HCT116 (cell line): Measurements from ENCODE around the gene IFNL3. TPM values are rescaled to one million over a fixed set of nuclear protein-coding genes. Genes with fewer than 3 reads are reported as not detected.
A peak's percentile ranks its signal among the peaks of the same experiment; 100 is the strongest.

ENCODE experiments used
- ATAC-seq: fragments of 200-7000 bp; cut with Tn5 transposase; 2 replicates; pipeline ENCODE4 v1.9.1; 2020; ENCODE audit warnings: mild to moderate bottlenecking, moderate library complexity
- BruUV-seq: library from RNA; stranded (reverse); fragments of 400-500 nt; replicated peaks from 2 replicates; lab custom pipeline; 2021; lab: Mats Ljungman, UMichigan
- CTCF ChIA-PET: fragments of 300-600 bp; sonication (Branson Sonifier 250); formaldehyde crosslinking; loops from one replicate; lab custom pipeline; 2021; ENCODE audit warnings: antibody characterized with exemption; lab: Charles Lee
- POLR2A ChIA-PET: fragments of 300-600, 350-600 bp; sonication (Branson Sonifier 250); formaldehyde crosslinking; loops from one replicate; lab custom pipeline; 2021; ENCODE audit warnings: antibody characterized with exemption; lab: Charles Lee
- RAD21 ChIA-PET, 2 experiments: fragments of 300-600 bp; sonication (Branson Sonifier 250); formaldehyde crosslinking; loops; one replicate each; lab custom pipeline; 2023; ENCODE audit warnings: low total read pairs in 2 of 2; ENCODE audit not compliant: uncharacterized antibody in 2 of 2, unreplicated experiment in 2 of 2, low non-redundant PET in 1 of 2; lab: Charles Lee
- DNase-seq: peaks from one replicate; pipeline ENCODE4 v3.0.0-alpha.2; 2010; ENCODE audit warnings: low read depth, low spot score
- H2AFZ ChIP-seq: fragments of 200-600 bp; shearing (Covaris generic), sonication (generic); 2 replicates; pipeline ENCODE4 v1.6.1; 2017; ENCODE audit warnings: low read depth, mixed run types, mixed read lengths, antibody characterized with exemption, low read length; ENCODE audit not compliant: poor library complexity, severe bottlenecking
- H3K27ac ChIP-seq: 2 replicates; pipeline ENCODE4 v1.5.1; 2012; ENCODE audit warnings: low read depth, low read length
- H3K27me3 ChIP-seq: fragments of 200-600 bp; sonication (generic); 2 replicates; pipeline ENCODE4 v1.6.1; 2016; ENCODE audit warnings: mixed run types, low read length, mixed read lengths; ENCODE audit not compliant: insufficient read depth
- H3K36me3 ChIP-seq, 2 experiments: fragments of 200-500 bp in 1 of 2; fragments of 200-600 bp in 1 of 2; sonication (Bioruptor generic) in 1 of 2; sonication (generic) in 1 of 2; 2 replicates each; pipeline versions ENCODE4 v1.5.1 to v1.6.1; 2014 to 2016; ENCODE audit warnings: low read length in 2 of 2, inconsistent platforms in 1 of 2, mixed read lengths in 1 of 2, mixed run types in 1 of 2; ENCODE audit not compliant: insufficient read depth in 2 of 2, control insufficient read depth in 1 of 2
- H3K4me1 ChIP-seq, 2 experiments: fragments of 200-600 bp in 1 of 2; sonication (generic) in 1 of 2; 2 replicates each; pipeline versions ENCODE4 v1.5.1 to v1.6.1; 2012 to 2017; ENCODE audit warnings: low read length in 2 of 2, inconsistent platforms in 1 of 2, mild to moderate bottlenecking in 1 of 2, mixed read lengths in 1 of 2, mixed run types in 1 of 2, moderate library complexity in 1 of 2; ENCODE audit not compliant: insufficient read depth in 2 of 2, control insufficient read depth in 1 of 2
- H3K4me2 ChIP-seq: fragments of 200-600 bp; sonication (generic); 2 replicates; pipeline ENCODE4 v1.6.1; 2017; ENCODE audit warnings: mixed run types, low read length, mixed read lengths
- H3K4me3 ChIP-seq, 2 experiments: fragments of 200-600 bp in 1 of 2; sonication (generic) in 1 of 2; replicated peaks in 1 of 2; 2 replicates each; pipeline ENCODE4 v1.5.1; 2011 to 2016; ENCODE audit warnings: low read length in 2 of 2, control low read depth in 1 of 2, low read depth in 1 of 2, mild to moderate bottlenecking in 1 of 2, mixed read lengths in 1 of 2, mixed run types in 1 of 2
- H3K79me2 ChIP-seq: fragments of 200-600 bp; sonication (generic); 2 replicates; pipeline ENCODE4 v1.6.1; 2017; ENCODE audit warnings: mild to moderate bottlenecking, mixed run types, low read length, moderate library complexity, mixed read lengths; ENCODE audit not compliant: insufficient read depth
- H3K9ac ChIP-seq: fragments of 200-600 bp; sonication (generic); 2 replicates; pipeline ENCODE4 v1.6.1; 2016; ENCODE audit warnings: low read length, mixed read lengths
- H3K9me2 ChIP-seq: fragments of 200-600 bp; sonication (generic), shearing (Covaris generic); 2 replicates; pipeline ENCODE4 v1.6.1; 2017; ENCODE audit warnings: mixed run types, mild to moderate bottlenecking, moderate library complexity; ENCODE audit not compliant: insufficient read depth
- H3K9me3 ChIP-seq, 2 experiments: fragments of 200-500 bp in 1 of 2; fragments of 200-600 bp in 1 of 2; sonication (Bioruptor generic) in 1 of 2; sonication (generic) in 1 of 2; 2 replicates each; pipeline ENCODE4 v1.6.1; 2014 to 2017; ENCODE audit warnings: low read length in 2 of 2, mixed read lengths in 2 of 2, inconsistent platforms in 1 of 2, low read depth in 1 of 2, mild to moderate bottlenecking in 1 of 2, mixed run types in 1 of 2, moderate library complexity in 1 of 2; ENCODE audit not compliant: control insufficient read depth in 1 of 2, insufficient read depth in 1 of 2
- H4K20me1 ChIP-seq: fragments of 200-600 bp; sonication (generic), shearing (Covaris generic); 2 replicates; pipeline ENCODE4 v1.6.1; 2017; ENCODE audit warnings: mixed run types, mild to moderate bottlenecking, moderate library complexity; ENCODE audit not compliant: insufficient read depth
- CBX3 ChIP-seq: IDR thresholded peaks from 2 replicates; pipeline ENCODE4 v1.6.1; 2012; ENCODE audit warnings: low read depth
- CTCF ChIP-seq, 3 experiments: fragments of 200-600 bp in 1 of 3; sonication (generic) in 1 of 3; IDR thresholded peaks in 2 of 3; conservative IDR thresholded peaks in 1 of 3; 2 replicates each; pipeline ENCODE4 v1.5.1; 2012 to 2017; ENCODE audit warnings: low read depth in 2 of 3, low read length in 2 of 3, antibody characterized with exemption in 1 of 3, borderline replicate concordance in 1 of 3, control low read depth in 1 of 3, mild to moderate bottlenecking in 1 of 3, mixed read lengths in 1 of 3, mixed run types in 1 of 3, moderate library complexity in 1 of 3; ENCODE audit not compliant: insufficient read depth in 1 of 3
- EGR1 ChIP-seq: IDR thresholded peaks from 2 replicates; pipeline ENCODE4 v1.6.1; 2012; ENCODE audit warnings: low read depth
- ELF1 ChIP-seq: IDR thresholded peaks from 2 replicates; pipeline ENCODE4 v1.6.1; 2012; ENCODE audit warnings: low read depth, borderline replicate concordance
- EZH2phosphoT487 ChIP-seq: fragments of 200-600 bp; IDR thresholded peaks from 2 replicates; pipeline ENCODE4 v1.6.1; 2018; ENCODE audit warnings: antibody characterized with exemption, borderline replicate concordance
- POLR2A ChIP-seq: IDR thresholded peaks from 2 replicates; pipeline ENCODE4 v1.7.0; 2011; ENCODE audit warnings: borderline replicate concordance; ENCODE audit not compliant: insufficient read depth, insufficient read length; ENCODE audit errors: extremely low read depth
- POLR2AphosphoS5 ChIP-seq: IDR thresholded peaks from 2 replicates; pipeline ENCODE4 v1.6.1; 2011; ENCODE audit warnings: mild to moderate bottlenecking, low read depth, low read length, moderate library complexity
- RAD21 ChIP-seq: IDR thresholded peaks from 2 replicates; pipeline ENCODE4 v1.6.1; 2012; ENCODE audit warnings: low read depth, mild to moderate bottlenecking
- SRF ChIP-seq: IDR thresholded peaks from 2 replicates; pipeline ENCODE4 v1.6.1; 2012; ENCODE audit warnings: low read depth
- TCF7L2 ChIP-seq: IDR thresholded peaks from 2 replicates; pipeline ENCODE4 v1.7.0; 2011; ENCODE audit warnings: borderline replicate concordance, inconsistent platforms; ENCODE audit not compliant: insufficient read depth, insufficient read length; ENCODE audit errors: extremely low read depth
- YY1 ChIP-seq: IDR thresholded peaks from 2 replicates; pipeline ENCODE4 v1.6.1; 2011; ENCODE audit warnings: low read length, low read depth, moderate library complexity, mild to moderate bottlenecking; ENCODE audit not compliant: insufficient replicate concordance; ENCODE audit errors: extremely low read depth
- ZFX ChIP-seq: fragments of 450-650 bp; IDR thresholded peaks from 2 replicates; pipeline ENCODE4 v1.6.1; 2017
- ZNF274 ChIP-seq: fragments of 200-500 bp; sonication (Bioruptor generic); IDR thresholded peaks from 2 replicates; pipeline ENCODE4 v1.6.1; 2014; ENCODE audit warnings: mild to moderate bottlenecking, low read depth, low read length, inconsistent platforms
- intact Hi-C: fragments of 100-400 bp; cut with micrococcal nuclease; formaldehyde crosslinking; loops from 2 replicates; pipeline ENCODE4 v1.10.0; 2022
- total RNA-seq: library from RNA; stranded (reverse); gene quantifications from one replicate; pipeline ENCODE4 v1.2.1, GENCODE V29; 2021; ENCODE audit not compliant: unreplicated experiment
- TF ChIP-seq, protein P1 (sequence below): IDR thresholded peaks from 2 replicates; pipeline ENCODE4 v1.6.1; 2012; ENCODE audit warnings: low read depth
- TF ChIP-seq, protein P2 (sequence below): IDR thresholded peaks from 2 replicates; pipeline ENCODE4 v1.6.1; 2011; ENCODE audit warnings: mild to moderate bottlenecking, low read length, moderate library complexity; ENCODE audit not compliant: insufficient replicate concordance; ENCODE audit errors: extremely low read depth
- TF ChIP-seq, protein P3 (sequence below): IDR thresholded peaks from 2 replicates; pipeline ENCODE4 v1.6.1; 2012

Gene IFNL3
- total RNA-seq, 1 experiment from 2014 or later, result not detected

GRCh38 chr19:39265321-39265916, 20.6 kb upstream of the IFNL3 start:
- RAD21 ChIA-PET, result no interaction called here
- H3K9ac ChIP-seq, result no peak overlapping the region
- CTCF ChIA-PET, result no interaction called here
- H3K36me3 ChIP-seq, result no peaks in the 10 kb centered on the region
- no peaks in the 10 kb centered on the region for H3K4me1 ChIP-seq
- H3K4me3 ChIP-seq, result no peak overlapping the region
- H3K79me2 ChIP-seq, result no peaks in the 10 kb centered on the region
- ATAC-seq, result peak; percentile 37; the same call in 1 of the 2 replicates
- no TSS peak for BruUV-seq
- no peaks in the 10 kb centered on the region for H3K9me3 ChIP-seq
- no peak for DNase-seq
- no peak overlapping the region for H3K27ac ChIP-seq
- H3K27me3 ChIP-seq, result no peaks in the 10 kb centered on the region
- H3K9me2 ChIP-seq, result no peaks in the 10 kb centered on the region
- TF ChIP-seq EZH2phosphoT487 (no peak), RAD21 (no peak), CBX3 (no peak), SRF (no peak), POLR2AphosphoS5 (no peak), CTCF (IDR thresholded peaks at IDR 0.05 in 2 of 3, conservative IDR thresholded peaks at IDR 0.05 in 1 of 3; ENCODE audit: borderline replicate concordance in 1 of 3, insufficient read depth in 1 of 3, low read depth in 2 of 3, low read length in 2 of 3) (no peak), YY1 (no peak), ZFX (no peak), ELF1 (no peak), ZNF274 (no peak), EGR1 (no peak), TCF7L2 (no peak), POLR2A (no peak)
- TF ChIP-seq, protein P1, sequence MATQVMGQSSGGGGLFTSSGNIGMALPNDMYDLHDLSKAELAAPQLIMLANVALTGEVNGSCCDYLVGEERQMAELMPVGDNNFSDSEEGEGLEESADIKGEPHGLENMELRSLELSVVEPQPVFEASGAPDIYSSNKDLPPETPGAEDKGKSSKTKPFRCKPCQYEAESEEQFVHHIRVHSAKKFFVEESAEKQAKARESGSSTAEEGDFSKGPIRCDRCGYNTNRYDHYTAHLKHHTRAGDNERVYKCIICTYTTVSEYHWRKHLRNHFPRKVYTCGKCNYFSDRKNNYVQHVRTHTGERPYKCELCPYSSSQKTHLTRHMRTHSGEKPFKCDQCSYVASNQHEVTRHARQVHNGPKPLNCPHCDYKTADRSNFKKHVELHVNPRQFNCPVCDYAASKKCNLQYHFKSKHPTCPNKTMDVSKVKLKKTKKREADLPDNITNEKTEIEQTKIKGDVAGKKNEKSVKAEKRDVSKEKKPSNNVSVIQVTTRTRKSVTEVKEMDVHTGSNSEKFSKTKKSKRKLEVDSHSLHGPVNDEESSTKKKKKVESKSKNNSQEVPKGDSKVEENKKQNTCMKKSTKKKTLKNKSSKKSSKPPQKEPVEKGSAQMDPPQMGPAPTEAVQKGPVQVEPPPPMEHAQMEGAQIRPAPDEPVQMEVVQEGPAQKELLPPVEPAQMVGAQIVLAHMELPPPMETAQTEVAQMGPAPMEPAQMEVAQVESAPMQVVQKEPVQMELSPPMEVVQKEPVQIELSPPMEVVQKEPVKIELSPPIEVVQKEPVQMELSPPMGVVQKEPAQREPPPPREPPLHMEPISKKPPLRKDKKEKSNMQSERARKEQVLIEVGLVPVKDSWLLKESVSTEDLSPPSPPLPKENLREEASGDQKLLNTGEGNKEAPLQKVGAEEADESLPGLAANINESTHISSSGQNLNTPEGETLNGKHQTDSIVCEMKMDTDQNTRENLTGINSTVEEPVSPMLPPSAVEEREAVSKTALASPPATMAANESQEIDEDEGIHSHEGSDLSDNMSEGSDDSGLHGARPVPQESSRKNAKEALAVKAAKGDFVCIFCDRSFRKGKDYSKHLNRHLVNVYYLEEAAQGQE, result no peak
- TF ChIP-seq, protein P2, sequence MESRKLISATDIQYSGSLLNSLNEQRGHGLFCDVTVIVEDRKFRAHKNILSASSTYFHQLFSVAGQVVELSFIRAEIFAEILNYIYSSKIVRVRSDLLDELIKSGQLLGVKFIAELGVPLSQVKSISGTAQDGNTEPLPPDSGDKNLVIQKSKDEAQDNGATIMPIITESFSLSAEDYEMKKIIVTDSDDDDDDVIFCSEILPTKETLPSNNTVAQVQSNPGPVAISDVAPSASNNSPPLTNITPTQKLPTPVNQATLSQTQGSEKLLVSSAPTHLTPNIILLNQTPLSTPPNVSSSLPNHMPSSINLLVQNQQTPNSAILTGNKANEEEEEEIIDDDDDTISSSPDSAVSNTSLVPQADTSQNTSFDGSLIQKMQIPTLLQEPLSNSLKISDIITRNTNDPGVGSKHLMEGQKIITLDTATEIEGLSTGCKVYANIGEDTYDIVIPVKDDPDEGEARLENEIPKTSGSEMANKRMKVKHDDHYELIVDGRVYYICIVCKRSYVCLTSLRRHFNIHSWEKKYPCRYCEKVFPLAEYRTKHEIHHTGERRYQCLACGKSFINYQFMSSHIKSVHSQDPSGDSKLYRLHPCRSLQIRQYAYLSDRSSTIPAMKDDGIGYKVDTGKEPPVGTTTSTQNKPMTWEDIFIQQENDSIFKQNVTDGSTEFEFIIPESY, result no peak
- TF ChIP-seq, protein P3, sequence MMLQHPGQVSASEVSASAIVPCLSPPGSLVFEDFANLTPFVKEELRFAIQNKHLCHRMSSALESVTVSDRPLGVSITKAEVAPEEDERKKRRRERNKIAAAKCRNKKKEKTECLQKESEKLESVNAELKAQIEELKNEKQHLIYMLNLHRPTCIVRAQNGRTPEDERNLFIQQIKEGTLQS, result no peak
- no peak overlapping the region for H2AFZ ChIP-seq
- H4K20me1 ChIP-seq, result no peaks in the 10 kb centered on the region
- POLR2A ChIA-PET, result no interaction called here
- intact Hi-C loops, result no loop called here
- no peak overlapping the region for H3K4me2 ChIP-seq
